HG03045 (cell line): Measurements from ENCODE around the gene BRD9.
"Not testable (repeated sequence)": the region's sequence is repeated elsewhere in the genome, so short reads cannot be mapped to it uniquely, and the experiment has no call there.

Source experiments
- ATAC-seq: cut with Tn5 transposase; IDR thresholded peaks from one replicate; pipeline ENCODE4 v1.9.1; 2021; ENCODE audit warnings: mild to moderate bottlenecking, moderate library complexity; ENCODE audit not compliant: unreplicated experiment

Gene BRD9

DNA sequence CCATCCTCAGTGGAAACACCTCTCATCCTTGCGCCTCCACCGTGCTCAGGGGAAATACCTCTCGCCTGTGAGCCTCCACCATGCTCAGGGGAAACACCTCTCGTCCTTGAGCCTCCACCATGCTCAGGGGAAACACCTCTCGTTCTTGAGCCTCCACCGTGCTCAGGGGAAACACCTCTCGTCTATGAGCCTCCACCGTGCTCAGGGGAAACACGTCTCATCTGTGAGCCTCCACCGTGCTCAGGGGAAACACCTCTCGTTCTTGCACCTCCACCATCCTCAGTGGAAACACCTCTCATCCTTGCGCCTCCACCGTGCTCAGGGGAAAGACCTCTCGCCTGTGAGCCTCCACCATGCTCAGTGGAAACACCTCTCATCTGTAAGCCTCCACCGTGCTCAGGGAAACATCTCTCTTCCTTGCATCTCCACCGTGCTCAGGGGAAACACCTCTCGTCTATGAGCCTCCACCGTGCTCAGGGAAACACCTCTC lies 46.0 kb downstream of the BRD9 start:
- ATAC-seq, result not testable (repeated sequence)

DNA sequence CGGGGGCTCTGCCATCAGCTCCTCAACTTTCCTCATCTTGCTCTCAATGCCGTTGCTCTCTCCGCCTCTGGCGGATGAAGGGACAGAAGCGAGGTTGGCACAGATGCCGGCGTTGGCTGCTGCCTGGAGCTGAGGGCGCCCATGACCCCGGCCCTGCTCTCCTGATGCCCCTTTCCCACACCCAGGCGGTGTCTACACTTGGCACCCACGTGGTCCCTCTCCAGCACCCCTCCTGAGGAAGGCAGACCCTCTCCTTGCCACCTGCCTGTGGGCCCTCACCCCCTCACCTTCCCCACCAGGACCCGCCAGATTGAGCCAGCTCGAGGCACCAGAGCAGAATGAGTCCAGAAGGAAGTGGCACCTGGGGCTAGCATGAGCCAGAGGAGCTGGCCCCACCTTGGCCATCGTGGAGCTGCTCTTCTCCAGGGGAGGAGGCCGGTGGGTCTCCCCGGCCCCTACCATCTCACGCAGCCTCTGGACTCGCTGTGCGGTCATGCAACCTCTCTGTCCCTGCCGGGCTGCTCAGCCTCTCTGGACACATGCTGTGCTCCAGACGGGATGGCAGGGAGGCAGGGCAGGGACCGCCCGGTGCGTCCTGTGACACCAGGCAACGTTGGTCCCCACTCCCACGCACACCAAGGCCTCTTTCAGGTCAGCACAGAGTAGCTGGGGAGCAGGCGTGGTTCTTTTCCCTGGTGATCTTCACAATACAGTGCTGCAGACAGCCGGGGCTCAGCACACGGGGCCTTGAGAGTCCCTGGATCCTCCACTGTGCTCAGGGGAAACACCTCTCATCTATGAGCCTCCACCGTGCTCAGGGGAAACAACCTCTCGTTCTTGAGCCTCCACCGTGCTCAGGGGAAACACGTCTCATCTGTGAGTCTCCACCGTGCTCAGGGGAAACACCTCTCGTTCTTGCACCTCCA lies 46.7 kb downstream of the BRD9 start:
- ATAC-seq, result not testable (repeated sequence)

DNA sequence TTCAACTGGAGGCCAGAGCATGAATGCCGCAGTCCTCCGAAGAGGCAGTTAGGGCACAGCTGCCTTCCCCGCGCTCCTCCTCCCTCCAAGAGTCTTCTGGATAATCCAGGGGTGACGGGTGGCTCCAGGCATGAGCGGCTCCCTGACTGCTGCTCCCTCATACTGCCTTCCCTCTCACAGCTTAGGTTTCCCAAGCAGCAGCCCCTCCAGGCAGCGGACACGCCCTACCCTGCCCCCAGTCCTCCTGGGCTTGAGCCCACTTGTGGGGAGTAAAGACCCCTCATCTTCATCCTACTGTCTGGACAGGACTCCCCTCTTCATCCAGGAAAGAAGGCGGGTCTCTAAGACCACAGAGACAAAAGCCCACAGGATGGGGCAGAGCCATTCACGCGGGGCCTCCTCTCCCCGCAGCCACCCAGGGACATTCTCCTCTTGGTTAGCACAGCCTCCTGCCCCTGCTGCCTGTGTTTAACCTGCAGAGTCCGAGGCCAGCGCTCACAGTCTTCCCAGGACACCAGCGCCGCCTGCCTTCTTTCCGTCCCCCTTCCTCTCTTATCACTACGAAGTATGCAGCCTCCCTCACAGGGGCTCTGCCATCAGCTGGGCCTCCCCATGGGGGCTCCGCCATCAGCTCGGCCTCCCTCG lies 47.4 kb downstream of the BRD9 start:
- ATAC-seq, result not testable (repeated sequence)

DNA sequence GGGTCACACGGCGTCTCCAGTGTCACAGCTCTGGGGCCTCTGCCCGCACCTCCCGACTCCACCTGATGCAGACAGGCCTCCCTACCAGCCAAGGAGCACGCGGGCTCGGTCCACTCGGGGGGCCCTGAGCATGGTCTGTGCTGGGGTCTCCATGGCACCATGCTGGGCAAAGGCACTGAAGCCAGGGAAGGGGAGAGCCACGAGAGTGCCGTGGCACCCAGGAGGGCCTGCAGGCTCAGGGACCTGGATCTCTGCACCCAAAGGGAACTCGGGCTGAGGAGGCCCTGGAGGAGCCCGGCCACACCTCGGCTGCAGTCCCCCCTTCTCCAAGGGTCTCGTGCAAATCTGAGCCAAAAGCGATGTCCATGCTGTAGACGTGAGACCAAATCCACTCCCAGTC lies 48.2 kb downstream of the BRD9 start:
- not testable (repeated sequence) for ATAC-seq

DNA sequence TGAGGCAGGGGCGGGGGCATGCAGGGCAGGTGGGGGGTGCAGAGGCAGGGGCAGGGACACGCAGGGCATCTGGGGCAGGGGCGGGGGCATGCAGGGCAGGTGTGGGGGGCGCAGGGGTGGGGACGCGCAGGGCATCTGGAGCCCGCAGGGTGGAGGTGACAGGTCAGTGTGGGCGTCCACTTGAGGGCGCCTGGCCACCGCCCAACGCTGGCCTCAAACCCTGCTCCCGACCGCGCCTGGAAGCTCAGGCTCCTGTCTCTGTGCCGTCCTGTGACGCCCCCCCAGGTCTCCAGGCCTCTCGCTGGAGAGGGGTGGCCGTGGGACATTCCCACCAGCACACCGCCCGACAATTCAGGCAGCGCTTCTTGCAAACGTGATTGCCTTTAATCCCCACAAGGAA lies 48.7 kb downstream of the BRD9 start:
- ATAC-seq, result not testable (repeated sequence)

DNA sequence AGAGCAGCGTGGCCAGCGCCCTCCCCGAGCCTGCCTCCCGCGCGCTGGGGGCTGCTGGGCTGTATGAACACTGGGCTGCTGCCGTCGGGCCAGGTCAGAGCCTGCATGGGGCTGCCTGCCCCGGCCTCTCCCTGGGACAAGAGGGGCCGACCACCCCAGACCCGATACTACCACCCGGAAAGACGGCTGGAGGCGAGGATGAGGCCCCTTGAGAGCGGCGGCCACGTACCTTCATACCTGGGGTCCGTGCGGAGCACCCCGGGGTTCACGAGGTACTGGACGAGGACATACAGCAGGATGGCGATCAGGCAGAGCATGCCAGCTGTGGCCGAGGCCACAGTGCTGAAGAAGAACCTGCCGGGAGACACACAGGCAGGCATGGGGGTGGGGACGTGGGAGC lies 49.2 kb downstream of the BRD9 start:
- not testable (repeated sequence) for ATAC-seq

DNA sequence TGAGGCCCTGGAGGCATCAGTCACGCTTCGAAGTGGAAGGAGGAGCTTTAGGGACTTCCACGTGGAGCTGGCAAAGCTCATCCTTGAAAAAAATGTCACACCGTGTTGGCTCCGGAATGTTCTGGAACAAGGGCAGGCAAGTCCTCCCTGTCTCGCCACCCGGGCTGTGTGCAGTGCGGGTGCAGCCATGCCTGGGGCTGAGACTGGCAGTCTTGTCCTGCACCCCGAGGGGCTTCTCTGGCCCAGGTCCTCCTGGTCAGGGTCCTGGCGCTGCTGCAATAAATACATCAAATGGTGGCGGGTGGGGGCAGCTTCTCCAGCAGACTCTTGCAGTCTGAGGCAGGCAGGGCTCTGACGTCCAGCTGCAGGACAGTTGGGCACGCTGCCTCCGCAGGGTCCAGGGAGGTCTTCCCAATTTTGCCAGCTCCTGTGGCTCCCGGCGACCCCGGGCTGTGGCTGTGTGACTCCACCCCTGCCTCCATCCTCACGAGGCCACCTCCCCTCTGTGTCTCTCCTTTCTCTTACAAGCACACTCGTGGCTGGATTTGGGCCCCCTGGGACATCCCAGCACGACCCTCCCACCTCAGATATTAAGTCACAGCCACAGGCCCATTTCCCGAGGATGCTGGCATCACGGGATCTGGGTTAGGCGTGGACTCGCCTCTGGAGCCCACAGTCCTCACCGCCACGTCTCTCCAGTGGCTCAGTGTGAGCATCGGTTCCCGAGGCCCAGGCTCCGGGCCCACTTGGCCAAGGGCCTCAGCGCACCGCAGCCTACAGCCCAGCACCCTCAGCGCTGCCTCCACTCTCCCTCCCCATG lies 50.0 kb downstream of the BRD9 start:
- not testable (repeated sequence) for ATAC-seq

DNA sequence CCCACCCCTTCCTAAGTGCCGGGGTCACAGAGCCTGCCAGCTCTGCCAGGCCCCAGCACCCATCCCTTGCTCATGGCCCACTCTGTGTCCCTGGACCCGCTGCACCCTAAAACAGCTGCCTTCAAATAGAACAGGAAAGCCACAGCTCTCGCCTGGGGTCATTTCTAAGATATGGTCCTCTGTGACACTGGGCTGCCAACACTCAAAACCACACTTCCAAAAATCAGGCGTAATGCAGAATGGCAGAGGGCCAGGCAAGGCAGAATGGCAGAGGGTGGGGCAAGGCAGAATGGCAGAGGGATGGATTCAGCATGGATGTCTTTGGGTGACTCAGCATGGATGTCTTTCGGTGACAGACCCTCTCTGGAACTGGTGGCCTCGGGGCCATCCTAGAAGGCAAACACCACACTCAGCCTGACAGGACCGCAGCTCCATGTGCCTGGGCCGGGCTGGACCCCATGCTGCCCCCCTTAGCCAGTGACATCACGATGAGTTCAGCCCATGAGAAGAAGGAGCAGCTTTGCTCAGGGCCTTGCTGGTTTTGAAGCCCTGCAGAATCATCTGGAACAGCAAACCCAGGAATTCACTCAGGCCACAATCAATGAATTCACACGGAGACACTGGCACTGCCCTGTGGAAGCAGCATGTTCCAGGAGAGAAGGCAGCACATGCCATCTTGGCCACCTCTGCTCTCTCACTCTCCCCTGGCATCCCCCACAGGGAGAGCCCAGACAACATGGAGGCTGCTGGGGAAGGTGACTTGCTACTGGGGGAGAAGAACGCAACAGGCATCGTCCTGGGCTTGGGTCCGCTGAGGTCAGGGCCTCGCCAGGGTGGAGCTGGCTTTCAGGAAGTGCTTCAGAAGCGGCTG lies 50.8 kb downstream of the BRD9 start:
- not testable (repeated sequence) for ATAC-seq

DNA sequence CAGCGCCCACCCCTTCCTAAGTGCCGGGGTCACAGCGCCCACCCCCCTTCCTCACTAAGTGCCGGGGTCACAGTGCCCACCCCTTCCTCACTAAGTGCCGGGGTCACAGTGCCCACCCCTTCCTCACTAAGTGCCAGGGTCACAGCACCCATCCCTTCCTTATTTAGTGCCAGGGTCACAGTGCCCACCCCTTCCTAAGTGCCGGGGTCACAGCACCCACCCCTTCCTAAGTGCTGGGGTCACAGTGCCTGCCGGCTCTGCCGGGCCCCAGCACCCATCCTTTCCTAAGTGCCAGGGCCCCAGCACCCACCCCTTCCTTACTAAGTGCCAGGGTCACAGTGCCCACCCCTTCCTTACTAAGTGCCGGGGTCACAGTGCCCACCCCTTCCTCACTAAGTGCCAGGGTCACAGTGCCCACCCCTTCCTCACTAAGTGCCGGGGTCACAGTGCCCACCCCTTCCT lies 51.6 kb downstream of the BRD9 start:
- ATAC-seq, result not testable (repeated sequence)

DNA sequence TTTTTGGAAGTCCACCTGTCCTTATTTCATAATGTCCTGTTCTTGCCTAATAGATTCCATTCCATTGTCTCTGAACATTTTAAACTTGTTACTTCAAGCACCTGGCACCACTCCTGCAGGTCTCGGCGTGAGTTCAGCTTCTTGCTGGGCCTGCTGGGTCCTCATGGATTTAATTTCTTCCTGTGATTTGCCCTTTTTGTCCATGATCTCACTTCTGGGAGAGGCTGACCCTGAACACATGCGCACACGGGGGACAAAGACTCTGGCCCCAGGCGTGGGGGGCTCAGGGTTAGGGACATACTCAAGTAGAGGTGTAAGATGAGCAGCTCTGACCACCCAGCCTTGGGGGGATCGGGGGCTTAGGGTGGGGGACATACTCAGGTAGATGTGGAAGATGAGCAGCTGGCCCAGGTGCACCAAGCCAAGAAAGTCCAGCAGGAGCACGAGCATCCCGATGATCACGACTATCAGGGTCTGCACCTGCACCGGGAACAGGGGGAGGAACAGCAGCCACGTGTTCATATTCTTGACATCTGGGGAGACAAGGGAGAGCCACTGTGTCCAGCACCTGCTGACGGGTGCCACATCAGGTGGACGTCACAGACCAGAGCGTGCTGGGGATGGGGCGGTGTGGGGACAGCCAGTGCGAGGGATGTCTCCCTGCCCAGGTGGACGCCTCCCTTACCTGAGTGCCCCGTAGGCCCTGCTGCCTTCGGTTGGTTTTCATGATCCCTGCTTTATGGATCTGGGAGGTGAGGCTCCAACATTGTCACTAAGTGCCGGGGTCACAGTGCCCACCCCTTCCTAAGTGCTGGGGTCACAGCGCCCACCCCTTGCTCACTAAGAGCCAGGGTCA lies 52.3 kb downstream of the BRD9 start:
- not testable (repeated sequence) for ATAC-seq

DNA sequence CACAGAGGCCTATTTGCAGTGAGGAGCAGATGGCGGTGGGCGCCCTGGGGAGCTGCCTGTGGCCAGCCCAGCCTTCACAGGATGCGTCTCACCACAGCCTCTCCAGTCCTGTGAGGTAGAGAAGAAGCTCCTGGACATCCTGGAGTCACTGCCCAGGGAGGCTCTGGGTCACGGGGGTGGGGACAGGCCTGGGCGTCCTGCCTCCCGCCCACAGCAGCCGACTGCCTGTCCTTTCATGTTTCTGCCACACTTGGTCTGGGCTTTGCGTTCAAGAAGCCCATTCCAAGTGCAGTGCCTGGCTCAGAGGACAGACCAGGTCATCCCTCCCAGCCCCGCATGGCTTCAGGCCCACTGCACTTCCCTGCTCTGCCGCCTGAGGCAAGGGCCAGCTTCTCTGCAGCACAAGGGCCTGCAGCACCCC lies 54.2 kb downstream of the BRD9 start:
- not testable (repeated sequence) for ATAC-seq

DNA sequence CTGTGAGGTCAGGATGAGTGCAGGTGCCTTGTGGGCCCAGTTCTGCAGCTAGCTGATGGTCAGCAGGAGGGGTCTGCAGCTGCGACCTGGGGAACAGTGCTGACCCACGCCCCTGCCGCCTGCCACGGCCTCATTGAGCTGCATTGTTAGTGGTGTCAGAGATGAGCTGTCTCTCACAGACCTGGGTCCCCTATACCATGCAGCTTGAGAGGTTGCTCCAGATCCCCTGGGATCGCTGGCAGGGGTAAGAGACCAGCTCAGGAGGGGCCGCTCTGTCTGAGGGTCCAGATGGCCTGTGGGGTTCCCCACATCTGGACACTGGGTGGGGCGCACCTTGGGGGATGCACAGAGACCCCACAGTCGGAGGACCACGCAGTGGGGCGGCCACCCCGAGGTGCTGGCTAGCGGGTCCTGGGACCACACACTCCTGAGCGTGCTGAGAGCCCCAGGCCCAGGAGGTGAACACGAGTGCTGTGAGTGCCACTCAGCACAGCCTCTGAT lies 54.9 kb downstream of the BRD9 start:
- not testable (repeated sequence) for ATAC-seq

DNA sequence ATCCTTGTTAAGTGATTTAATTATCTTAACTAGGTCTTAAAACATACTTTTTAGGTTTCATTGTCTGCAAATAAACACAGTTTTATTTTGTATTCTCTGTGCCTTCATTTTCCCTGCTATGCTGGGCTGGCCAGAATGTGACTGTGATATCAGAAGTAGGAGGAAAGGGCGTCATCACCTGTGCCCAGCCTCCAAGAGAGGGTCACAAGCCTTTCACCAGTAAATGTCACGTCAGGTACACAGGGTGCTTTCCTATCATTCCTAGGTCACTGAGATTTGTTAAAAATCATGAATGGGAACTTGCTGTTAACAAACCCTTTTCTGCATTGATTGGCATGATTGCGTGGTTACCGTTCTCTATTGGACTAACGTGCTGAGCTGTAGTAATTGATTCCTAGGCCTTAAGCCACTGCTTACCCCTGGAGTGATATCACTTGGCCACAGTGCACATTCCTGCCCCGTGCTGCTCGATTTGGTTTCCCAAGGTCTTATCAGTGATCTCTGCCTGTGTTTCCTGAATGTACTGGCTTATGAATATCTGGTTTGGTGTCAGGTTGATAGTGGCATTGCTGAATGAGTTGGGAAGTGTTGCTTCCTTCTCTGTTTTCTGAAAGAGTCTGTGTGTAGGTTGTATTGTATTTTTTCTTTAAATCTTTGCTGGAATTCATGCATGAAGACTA lies 56.5 kb downstream of the BRD9 start:
- ATAC-seq, result not testable (repeated sequence)

DNA sequence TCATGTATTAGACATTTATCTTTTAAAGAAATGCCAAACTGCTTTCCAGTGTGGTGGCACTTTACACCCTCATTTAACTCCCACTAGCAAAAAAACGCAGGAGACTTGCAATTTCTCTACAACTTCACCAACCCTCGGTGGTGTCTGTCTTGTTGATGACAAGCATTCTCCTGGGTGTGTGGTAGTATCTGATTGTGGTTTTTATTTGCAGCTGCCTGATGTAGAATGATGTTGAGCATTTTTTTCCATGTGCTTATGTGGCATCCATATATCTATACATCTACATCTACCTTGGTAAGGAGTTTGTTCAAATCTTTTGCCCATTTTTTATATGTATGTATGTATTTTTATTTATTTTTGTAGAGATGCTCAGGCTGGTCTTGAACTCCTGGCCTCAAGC lies 58.6 kb downstream of the BRD9 start:
- ATAC-seq, result not testable (repeated sequence)

DNA sequence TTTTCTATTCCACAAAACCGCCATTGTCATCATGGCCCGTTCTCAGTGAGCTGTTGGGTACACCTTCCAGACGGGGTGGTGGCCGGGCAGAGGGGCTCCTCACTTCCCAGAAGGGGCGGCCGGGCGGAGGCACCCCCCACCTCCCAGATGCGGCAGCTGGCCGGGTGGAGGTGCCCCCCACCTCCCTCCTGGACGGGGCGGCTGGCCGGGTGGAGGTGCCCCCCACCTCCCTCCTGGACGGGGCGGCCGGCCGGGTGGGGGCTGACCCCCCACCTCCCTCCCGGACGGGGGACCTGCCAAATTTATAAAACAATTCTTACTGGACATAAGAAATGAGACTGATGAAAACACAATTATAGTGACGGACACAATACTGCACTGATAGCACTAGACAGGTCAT lies 64.4 kb downstream of the BRD9 start:
- ATAC-seq, result not testable (repeated sequence)

DNA sequence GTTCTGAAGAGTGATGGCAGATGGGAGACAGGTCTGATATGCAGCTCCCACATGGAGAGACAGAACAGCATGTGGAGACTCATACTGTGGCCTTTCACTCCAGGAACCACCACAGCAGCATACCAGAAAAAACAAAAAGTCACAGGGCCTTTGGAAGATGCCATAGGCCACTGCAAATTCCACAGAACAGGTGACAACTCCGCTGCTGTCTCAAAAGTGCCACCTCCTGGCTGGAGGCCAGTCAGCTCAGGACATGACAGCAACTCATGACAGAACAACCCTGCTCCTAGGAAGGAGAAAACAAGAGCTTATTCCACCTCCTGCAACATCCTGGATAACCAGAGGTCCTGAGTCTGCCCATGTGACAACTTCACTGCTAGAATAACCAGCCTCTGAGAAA lies 67.1 kb downstream of the BRD9 start:
- not testable (repeated sequence) for ATAC-seq

DNA sequence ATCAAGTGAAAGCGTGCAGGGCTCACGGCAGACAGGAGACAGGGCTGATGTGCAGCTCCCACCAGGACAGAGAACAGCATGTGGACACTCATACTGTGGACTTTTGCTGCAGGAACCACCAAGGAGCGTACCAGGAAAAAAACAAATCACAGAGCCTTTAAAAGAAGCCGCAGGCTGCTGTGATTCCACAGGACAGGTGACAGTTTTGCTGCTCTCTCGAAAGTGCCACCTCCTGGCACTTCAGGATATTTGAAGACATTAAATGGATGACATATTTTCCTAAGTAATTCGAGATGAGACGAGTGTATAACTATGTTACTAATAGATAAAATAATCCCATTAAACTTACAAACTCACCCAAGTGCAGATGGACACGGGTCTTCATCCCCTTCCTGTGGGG lies 71.1 kb downstream of the BRD9 start:
- no peak for ATAC-seq

DNA sequence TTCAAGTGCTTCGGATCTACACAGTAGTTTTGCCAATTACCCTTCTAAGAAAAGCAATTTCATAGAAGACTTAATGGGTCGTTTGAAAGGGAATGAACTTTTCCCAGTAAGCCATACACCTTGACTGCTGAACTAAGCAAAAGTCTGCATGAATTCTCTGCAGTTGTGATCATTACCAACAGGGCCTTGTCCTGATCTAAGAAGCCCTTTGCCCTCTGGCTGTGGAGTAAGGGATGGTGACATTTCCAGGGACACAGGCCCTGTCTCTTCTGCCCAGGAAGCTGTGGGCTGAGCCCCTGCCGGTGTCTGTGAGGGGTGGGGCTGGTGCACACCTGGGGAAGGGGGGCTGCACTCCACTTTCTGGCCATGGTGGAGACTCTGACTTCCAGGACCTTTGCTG lies 72.4 kb downstream of the BRD9 start:
- no peak for ATAC-seq
